A549 treated with GW870086 at 1 μM for 4 hours (cell line): ENCODE measurements around the gene KATNB1. TPM values are rescaled to one million over a fixed set of nuclear protein-coding genes. Genes with fewer than 3 reads are reported as not detected.

Source experiments
- total RNA-seq: library from RNA; stranded (reverse); fragments of 200-300 nt; extraction: Qiagen RNA extraction; gene quantifications from 5 replicates; pipeline ENCODE4 v1.2.3, GENCODE V29; 2022; ENCODE audit warnings: low read depth

Gene KATNB1
- total RNA-seq: 15.1 to 20.0 TPM (median 16.6 TPM) in 5 replicates

DNA sequence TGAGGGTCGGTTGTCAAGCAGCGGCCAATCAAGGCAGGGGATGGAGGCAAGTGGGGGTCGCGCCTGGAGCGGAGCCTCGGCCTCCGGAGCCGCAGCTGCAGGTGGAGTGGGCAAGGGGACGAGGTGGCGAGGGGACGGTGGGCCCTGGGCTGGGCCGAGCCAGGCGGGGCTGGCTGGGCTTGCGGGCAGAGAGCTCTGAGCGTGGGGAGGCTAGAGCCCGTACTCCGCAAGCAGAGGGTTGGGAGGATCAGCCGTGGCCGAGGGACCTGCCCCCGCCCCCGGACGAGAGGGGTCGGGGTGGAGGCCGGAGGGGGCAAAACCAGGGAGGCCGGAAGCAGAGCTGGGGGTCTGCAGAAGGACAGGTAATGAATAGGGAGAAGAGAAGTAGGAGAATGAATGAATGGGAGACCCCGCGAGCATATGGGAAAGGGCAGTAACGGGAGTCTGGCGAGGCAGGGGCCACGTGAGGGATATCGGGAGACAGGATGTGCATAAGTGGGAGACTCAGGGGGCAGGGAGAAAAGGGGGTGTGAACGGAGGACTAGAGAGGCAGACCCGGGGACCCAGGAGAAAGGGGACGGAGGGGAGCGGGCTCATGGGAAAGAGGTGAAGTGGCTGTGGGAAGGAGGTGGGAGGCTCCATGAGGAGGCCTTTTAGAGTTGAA lies at the start of gene KATNB1:
Gene KATNB1, plus strand, starts transcription at position 16 of the 664 bp plus-strand sequence. CDS start 1,474 bp downstream, outside the sequence.

GRCh38 chr16:57694725-57695679 lies 40.6 kb upstream of the KATNB1 start, which contains the start of gene DRC7:
DRC7 (plus strand) TSS chr16:57694806; CDS start chr16:57697950, 3,144 bp downstream.

GRCh38 chr16:57802341-57803133 lies 67.0 kb downstream of the KATNB1 start, which contains the start of gene KIFC3:
KIFC3 (minus strand) TSS chr16:57802491; CDS start chr16:57798243, 4,248 bp downstream.

Other genes with a start within 250 kb of the KATNB1 start
- 30.4 to 45.1 TPM (median 39.8 TPM) in 5 replicates for gene DOK4, start 249.3 kb upstream of the KATNB1 start, total RNA-seq
- 7.1 to 9.4 TPM (median 8.5 TPM) in 5 replicates for gene CCDC102A, start 199.2 kb upstream of the KATNB1 start, total RNA-seq
- 0.03 to 0.07 TPM (median 0.06 TPM) in 4 of 5 replicates, not detected in the other for gene ADGRG5, start 193.1 kb upstream of the KATNB1 start, total RNA-seq
- gene ADGRG1, start 107.1 kb upstream of the KATNB1 start, total RNA-seq: 152 to 222 TPM (median 191 TPM) in 5 replicates
- 0.34 to 0.95 TPM (median 0.57 TPM) in 5 replicates for gene ADGRG3, start 67.5 kb upstream of the KATNB1 start, total RNA-seq
- not detected in 5 replicates for gene DRC7, start 41.0 kb upstream of the KATNB1 start, total RNA-seq
- 107 to 155 TPM (median 142 TPM) in 5 replicates for gene KIFC3, start 66.7 kb downstream of the KATNB1 start, total RNA-seq
- 0.03 to 0.09 TPM (median 0.08 TPM) in 4 of 5 replicates, not detected in the other for gene CNGB1, start 235.4 kb downstream of the KATNB1 start, total RNA-seq